Kidney epithelial cell (primary cell): Measurements from ENCODE around the gene NOL4L. TPM values are rescaled to one million over a fixed set of nuclear protein-coding genes. Genes with fewer than 3 reads are reported as not detected.

Source experiments
- DNase-seq: peaks from one replicate; pipeline ENCODE4 v3.0.0-alpha.2; 2010; ENCODE audit warnings: low read depth
- H3K27me3 ChIP-seq: 2 replicates; pipeline ENCODE4 v1.6.0; 2011; ENCODE audit warnings: low read length; ENCODE audit not compliant: control insufficient read depth, insufficient read depth
- H3K36me3 ChIP-seq: 2 replicates; pipeline ENCODE4 v1.5.1; 2011; ENCODE audit warnings: low read length; ENCODE audit not compliant: control insufficient read depth, insufficient read depth
- H3K4me3 ChIP-seq: 2 replicates; pipeline ENCODE4 v1.5.1; 2011; ENCODE audit warnings: low read depth, mild to moderate bottlenecking, control low read depth, low read length
- CTCF ChIP-seq: IDR thresholded peaks from 2 replicates; pipeline ENCODE4 v1.5.1; 2011; ENCODE audit warnings: mild to moderate bottlenecking, moderate library complexity, low read length, control low read depth, inconsistent platforms; ENCODE audit not compliant: insufficient read depth, poor library complexity, severe bottlenecking
- total RNA-seq: library from RNA; depleted of rRNA; stranded (reverse); fragments of >200 nt; gene quantifications from 2 replicates; pipeline ENCODE4 v1.2.3, GENCODE V29; 2015

Gene NOL4L
- total RNA-seq, 1 donor from 2014 or later: 31.4 TPM

DNA sequence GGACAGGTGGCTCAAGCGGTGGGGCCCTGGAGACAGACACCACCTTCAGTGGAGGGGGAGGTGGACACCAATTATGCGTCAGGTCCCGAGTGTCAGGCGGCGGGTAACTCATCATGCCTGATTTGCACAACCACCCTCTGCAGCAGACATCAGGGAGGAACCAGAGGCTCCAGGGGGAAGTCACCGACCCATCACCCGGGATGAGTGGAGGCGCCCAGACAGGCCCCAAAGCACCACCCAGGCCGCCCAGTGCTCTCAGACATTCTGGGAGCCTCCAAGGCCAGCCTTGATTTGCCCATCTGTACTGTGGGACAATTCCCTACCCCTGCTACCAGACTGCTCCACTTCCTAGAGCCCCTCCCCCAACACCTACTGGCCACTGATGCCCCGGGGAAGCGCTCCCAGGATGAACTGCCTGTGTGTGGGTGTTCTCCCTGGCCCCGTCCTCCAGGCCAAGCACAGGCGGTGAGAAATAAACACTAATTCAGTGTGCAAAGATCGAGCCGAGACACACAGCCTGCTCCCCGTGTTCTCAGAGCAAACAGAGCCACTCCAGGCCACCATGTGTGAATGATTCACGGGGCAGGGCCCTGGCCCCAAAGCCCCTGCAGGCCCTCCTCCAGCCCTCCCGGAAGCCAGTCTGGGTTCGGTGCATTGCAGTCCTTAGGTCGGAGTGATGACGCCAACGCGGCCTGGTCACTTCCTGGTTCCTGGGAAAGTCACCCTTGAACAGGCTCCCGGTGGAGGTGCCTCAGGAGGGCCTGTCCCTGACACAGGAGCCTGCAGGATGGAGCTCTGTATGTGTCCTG is 119.8 kb downstream of the NOL4L start:
- H3K4me3 ChIP-seq: no peak overlapping the region
- no peak for TF ChIP-seq CTCF
- H3K36me3 ChIP-seq: peaks cover 4% of the 10 kb centered on the region
- no peaks in the 10 kb centered on the region for H3K27me3 ChIP-seq
- peak; percentile 81 for DNase-seq

DNA sequence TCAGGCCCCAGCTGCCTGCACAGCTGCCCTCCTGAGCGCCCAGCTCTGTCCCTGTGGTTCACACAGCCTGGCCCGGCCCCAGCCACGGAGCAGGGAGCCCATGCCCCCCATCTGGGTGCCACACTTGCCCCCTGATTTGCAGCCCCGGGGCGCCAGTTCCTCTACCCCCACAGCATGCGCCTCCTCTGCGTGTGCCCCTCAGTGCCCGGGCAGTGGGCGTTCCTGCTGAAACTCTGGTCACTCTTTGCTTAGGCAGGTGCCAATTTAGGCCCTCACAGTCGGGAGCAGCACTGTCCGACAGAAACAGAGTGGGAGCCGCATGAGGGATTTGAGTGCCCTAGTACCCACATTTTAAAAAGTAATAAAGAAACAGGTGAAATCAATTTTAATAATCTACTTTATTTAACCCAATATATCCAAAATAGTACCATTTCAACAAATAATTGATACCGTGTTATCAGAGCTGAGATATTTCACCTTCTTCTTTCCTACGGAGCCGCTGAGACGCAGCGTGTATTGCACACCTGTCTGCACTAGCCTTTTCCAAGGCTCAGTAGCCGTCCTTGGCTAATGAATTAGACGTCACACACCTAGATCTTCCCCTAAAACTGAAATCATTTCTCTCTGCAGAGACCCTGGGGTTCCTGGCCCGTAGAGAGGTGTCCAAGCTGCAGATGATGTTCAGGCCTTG is 120.6 kb downstream of the NOL4L start:
- Histone ChIP-seq H3K27me3 (no peaks in the 10 kb centered on the region), H3K4me3 (no peak overlapping the region), H3K36me3 (peaks cover 4% of the 10 kb centered on the region)
- TF ChIP-seq CTCF: no peak
- no peak for DNase-seq

- no peak overlapping the region for H3K4me3 ChIP-seq
- DNase-seq: no peak
- peaks cover 4% of the 10 kb centered on the region for H3K36me3 ChIP-seq
- no peak for TF ChIP-seq CTCF
- no peaks in the 10 kb centered on the region for H3K27me3 ChIP-seq
These were observed 121.3 kb downstream of the NOL4L start for GRCh38 chr20:32463642-32464400.

- H3K36me3 ChIP-seq: peaks cover 4% of the 10 kb centered on the region
- no peak overlapping the region for H3K4me3 ChIP-seq
- H3K27me3 ChIP-seq: no peaks in the 10 kb centered on the region
- no peak for DNase-seq
- TF ChIP-seq CTCF: no peak
These were observed 122.1 kb downstream of the NOL4L start for GRCh38 chr20:32462900-32463641.

DNA sequence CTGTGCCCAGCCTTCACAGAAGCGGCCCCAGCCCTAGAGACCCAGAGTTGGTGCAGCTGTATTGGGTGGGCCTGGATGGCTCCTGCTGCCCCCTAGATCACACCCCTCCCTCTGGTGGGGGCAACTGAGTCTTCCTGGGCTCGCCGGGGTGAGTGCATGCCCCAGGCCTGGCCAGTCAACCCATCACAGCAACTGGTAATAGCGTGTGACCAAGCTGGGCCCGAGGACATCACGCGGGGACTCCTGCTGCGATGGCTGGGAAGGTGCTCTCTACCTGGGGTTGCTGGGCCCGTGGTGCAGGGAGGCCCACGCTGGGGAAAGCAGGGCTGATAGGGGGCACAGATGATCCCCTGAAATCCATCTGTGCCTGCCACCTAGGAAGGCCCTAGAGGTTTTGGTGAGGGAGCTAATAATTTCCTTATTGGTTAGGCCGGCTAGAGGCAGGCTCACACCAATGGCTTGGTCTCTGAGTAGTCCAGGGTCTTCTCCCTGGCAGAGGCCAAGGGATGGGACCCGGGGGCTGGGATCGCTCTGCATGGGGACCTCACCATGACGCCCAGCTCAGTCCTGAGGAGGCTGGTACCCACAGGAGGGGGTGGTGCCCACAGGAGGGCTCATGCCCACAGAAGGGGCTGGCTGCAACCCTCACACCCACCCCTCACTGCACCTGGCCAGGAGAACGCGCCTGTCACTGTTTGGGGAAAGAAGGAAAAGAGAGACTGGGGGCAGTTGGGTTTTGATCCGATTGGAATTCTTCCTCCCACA is 123.1 kb downstream of the NOL4L start:
- no peak for DNase-seq
- Histone ChIP-seq H3K36me3 (peaks cover 4% of the 10 kb centered on the region), H3K4me3 (no peak overlapping the region), H3K27me3 (no peaks in the 10 kb centered on the region)
- no peak for TF ChIP-seq CTCF
